Epidermal melanocyte (primary cell): ENCODE data around the gene BIN1.

Experiments
- DNase-seq: peaks from one replicate; pipeline ENCODE4 v3.0.0; 2011; ENCODE audit warnings: low spot score; ENCODE audit not compliant: insufficient read length

BIN1 gene

DNA sequence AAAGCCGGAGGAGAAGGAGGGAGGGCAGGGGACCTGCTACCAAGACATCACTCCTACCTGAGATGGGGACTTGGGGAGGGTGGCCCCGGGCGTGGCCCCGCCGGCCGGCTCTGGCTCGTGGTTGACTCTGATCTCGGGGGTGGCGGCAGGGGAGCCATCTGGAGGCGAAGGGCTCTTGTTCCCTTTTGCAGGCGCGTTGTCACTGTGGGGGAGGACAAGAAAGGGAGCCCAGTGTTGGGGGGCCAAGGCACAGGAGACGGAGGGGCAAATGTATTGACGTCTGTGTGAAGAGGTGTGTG lies 48.1 kb downstream of the BIN1 start:
- DNase-seq = no peak

DNA sequence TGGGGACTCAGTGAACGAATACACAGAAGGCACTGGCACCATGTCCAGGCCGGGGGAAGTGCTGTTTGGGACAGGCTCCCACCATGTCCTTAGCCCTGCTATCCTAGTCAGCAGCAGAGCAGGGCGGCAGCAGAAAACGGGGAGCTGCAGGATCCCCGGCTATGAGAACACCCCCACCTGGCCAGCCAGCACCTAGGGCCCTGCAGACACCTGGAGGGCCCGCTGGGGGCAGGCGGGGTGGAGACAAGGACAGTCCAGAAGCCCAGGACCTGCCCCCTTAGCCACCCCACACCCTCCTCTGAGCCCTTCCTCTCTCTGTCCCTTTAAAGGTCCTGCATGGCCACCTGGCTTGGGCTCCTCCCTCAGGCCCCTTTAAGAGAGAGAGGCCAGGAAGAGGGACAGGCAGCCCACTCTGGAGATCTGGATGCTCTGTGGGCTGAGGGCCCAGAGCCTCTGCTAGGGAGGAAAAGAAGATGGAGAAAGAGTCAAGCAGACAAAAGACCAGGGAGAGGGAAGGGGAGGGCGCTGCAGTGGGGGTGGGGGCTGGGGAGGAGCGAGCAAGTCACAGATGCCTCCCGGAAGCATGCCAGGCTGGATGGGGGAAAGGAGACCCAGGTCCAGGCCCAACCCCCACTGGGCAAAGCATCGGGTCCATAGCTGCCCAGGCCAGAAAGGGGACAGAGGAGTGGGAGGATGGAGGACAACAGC lies 48.6 kb downstream of the BIN1 start:
- no peak for DNase-seq

DNA sequence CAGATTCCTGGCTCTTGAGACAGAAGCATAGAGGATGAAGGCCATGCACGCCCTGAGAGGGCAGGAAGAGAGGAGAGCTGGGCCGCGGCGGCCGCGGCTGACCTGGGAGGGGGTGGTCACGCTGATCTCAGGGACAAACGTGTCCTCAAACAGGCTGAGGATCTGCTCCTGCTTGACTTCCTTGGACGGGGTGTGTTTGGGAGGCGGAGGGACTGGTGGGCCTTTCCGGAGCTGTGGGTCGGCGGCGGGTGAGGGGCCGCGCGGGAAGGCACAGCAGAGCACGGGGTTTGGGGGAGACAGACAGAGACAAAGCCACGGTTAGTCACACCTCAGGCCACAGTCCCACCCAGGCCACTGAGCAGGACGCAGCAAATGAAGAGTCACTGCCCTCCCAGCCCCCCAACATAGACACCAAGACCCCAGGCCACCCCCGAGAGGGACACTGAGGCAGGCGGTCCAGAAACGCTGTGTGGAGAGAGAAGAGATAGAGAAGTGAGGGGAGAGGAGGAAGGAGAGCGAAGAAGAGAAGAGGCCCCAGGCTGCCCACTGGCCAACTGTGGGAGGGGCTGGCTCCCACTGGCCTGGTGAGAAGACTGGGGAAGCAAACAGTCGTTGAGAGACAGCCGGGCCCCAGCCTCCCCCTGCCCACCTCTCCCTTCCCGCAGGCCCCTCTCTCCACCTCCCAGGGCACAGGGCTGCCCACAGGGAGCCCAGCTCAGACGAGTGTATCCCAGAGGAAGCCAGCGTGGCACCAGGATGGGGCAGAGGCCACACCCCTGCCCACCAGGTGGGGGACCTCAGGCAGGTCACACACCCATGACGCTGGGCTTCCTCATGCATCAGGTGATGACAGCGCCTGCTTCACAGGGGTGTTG lies 49.3 kb downstream of the BIN1 start:
- DNase-seq = no peak

DNA sequence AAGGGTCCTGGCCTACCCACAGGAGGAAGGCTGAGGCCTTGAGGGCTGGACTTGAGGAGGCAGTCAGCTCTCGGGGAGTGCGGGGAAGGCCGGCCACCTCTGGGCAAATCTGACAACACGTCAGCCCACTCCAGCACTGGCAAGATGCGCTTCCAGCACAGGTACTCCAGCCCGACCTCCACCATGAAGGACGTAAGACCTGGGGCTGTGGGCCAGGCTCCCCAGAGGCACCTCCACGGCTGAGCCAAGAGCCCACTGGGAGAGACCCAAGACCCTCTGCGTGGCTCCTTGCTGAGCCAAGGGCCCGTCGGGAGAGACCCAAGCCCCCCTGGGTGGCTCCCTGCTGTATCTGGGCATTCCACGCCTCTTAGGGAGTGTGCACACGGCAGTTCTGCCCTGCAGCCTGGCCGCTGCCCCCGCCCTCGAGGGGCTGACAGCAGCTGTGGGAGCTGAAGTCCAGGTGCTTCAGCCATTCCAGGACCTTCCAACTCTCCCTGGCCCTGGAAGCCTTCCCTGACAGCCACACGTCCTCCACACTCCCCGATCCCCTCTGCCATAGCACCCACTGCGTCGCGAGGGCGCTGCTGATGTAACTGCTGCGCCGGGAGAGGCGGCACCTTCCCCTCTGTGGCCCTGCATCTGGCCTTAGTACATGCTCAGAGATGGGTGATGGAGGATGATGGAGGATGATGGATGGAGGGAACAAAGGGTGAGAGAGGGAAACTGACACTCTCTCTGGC lies 50.2 kb downstream of the BIN1 start:
- DNase-seq = no peak

DNA sequence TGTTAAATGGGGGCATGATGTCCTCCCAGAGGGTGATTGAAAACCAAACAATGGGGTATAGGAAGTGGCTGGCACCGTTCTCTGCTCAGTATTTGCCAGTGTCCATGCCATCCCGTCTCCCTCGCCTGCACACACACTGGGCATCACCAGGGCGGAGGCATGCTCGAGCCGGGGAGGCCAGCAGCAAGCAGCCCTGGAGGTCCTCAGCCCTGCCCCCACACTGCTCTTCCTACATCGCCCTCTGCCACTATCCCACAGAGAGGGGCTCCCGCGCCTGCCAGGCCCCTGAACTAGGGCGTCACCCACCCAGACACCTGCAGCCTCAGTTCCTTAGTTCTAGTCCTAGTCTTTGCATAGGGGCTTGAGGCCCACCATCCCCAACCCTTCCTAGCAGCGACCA lies 50.9 kb downstream of the BIN1 start:
- DNase-seq = no peak

DNA sequence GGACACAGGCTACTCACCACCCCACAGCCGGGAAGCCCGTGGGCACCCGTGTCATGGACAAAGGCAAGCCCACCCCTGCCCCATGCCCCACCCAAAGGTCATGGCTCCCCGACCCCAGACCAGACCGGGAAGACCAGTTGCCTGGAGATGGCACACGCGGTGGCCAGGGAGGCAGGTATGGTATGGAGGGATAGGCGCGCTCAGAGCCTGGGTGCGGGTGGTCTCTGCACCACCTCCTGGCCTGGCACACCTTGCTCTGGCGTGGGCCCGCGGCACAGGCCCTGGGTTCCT lies 51.2 kb downstream of the BIN1 start:
- DNase-seq = no peak

DNA sequence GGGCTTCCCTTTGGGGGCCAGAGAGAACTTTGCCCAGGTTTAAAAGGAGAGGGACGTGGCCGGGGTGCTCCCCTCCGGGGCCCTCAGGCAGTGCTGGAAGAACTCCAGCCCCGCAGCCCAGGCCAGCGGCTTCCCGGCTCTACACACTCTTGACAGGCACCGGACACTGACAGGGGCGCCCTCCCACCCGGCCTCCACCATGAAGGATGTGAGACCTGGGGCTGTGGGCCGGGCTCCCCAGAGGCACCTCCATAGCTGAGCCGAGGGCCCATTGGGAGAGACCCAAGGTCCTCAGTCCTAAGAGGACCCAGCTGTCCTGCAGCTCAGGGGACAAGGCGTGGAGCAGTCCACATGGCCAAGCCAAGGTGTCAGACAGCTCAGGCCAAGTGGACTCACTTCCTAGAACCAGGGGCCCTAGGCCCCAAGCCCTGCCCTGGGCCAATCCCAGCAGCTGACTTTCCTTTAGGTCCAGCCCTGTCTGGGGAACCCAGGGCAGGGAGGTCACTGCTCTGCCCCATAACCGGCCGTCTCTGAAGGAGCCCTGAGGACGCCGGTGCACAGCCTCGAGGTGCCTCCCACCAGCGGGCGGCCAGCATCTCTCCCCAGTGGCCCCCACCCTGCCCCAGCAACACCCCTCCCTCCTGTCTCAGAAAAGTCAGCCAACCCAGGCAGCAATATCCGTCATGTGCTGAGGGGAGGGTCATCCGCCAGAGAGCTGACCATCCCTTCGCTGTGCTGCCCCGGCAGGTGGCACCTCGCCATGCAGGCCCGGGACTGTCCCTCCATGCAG lies 51.8 kb downstream of the BIN1 start:
- DNase-seq = no peak

DNA sequence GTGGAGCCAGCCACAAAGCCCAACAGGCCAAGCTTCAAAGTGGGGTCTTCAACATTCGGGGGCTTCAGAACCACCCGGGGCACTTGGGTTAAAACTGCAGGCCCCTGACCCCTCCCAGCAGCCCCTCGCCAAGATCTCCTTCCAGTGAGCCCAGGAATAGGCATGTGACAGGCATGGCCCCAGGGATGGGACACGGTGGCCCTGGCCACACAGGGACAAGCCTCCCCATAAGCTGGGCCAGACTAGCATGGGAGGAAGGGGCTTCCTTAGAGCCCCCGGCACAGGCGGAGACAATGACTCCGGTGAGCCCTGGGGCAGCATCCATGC lies 52.4 kb downstream of the BIN1 start:
- no peak for DNase-seq

DNA sequence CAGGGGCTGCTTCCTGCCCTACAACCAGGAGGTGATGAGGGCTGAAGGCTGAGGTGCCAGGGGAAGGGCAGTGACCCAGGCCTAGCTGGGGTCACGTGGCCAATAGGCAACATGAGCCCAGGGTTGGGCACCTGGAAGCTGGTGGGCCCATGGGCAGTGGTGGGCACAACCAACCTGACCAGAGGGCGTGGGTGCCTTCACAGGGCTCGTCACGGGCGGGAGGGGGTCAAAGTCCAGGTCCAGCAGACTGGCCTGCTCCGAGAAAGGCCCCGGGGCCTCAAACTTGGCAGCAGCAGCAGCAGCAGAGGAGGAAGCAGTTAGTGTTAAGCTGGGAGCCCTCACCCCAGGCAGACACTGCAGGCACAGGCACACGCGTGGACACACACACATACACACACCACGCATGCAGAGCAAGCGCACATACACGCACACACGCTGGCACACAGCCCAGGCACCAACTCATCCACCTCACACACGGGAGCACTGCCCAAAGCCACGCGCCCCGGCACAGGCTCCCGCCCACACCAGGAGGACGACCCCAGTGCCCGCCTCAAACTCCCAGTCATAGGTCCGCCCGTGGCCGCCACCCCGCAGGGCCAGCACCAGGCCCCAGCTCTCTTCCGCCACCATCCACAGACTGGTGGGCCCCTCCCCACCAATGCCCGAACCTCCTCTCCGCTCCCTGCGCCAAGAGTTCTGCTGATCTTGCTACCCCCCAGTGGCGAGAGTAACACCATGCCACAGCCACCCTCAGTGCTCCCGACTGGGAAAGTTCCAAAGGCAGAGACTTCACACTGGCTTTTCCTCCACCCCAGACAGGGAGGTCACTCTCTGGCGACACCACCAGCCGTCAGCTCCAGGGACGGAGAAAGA lies 53.0 kb downstream of the BIN1 start:
- peak; percentile 3 for DNase-seq

DNA sequence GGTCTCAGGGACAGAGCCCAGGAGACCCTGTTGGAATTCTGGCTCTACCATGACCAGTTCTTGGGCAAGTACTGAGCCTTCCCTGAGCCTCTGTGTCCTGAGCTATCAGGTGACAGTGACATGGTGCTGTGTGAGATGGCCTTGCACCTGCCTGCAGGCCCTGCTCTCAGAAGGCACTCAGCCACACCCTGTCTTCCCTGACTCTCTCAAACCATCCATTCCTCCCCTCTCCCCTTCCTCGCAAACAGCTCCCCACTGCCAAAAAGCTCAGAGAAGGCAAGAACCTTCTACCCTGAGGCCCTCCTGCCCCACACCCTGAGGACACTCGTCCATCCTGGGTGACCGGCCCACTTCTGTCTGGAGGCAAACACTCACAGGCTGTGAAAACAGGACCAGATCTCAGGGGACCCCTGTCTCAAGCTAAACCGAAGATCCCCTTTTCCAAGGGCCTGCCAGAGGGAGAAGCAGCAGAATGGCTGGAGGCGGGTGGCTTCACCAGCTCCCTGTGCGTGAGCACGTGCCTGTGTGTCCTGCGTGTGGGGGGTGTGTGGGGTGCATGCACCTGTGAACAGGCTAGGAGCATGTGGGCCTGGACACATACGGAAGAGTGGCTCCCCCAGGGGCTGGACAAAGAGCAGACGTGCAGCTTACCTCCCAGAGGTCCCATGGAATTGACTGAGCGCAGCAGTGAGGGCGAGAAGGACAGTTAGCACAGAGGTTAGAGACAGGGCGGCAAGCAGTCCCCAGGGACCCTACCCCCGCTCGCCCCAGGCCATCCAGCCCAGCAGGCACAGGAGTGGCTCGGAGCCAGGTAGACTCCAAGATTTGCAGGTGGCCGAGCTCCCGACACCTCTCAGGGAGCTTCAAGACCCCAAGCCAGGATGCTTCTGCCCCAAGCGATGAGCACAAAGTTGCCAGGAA lies 53.9 kb downstream of the BIN1 start:
- peak; percentile 5 for DNase-seq

DNA sequence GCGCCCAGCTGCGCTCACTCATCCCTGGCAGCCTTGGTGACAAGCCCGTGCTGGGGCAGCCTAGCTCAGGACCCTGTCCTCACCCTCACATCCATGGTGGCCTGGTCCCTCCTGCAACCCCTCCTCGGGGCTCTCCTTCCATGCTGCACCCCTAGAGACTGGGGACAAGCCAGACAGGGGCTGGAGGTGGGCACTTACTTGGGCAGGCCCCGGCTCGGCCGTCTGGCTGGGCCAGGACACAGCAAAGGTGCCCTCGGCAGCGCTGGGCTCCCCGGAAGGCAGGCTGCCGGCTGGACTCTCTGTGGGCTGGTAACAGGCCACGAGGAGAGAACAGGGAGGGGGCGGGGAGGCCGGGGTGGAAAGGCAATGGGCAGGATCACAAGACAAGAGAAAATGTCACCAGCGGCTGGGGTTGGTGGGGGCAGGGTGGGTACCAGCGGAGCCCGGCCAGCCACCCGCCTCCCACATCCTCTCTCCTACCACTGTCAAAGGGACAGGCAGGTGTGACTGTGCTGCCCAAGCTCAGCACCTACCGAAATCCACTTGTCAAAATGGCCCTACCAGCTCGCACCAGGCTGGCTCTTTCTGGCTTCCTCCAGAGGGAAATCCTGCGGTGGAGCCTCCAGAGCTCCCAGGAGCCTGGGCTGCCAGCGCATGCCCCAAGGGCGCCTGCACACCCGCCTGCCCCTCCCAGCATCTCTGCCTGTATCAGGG lies 54.7 kb downstream of the BIN1 start:
- DNase-seq = no peak

DNA sequence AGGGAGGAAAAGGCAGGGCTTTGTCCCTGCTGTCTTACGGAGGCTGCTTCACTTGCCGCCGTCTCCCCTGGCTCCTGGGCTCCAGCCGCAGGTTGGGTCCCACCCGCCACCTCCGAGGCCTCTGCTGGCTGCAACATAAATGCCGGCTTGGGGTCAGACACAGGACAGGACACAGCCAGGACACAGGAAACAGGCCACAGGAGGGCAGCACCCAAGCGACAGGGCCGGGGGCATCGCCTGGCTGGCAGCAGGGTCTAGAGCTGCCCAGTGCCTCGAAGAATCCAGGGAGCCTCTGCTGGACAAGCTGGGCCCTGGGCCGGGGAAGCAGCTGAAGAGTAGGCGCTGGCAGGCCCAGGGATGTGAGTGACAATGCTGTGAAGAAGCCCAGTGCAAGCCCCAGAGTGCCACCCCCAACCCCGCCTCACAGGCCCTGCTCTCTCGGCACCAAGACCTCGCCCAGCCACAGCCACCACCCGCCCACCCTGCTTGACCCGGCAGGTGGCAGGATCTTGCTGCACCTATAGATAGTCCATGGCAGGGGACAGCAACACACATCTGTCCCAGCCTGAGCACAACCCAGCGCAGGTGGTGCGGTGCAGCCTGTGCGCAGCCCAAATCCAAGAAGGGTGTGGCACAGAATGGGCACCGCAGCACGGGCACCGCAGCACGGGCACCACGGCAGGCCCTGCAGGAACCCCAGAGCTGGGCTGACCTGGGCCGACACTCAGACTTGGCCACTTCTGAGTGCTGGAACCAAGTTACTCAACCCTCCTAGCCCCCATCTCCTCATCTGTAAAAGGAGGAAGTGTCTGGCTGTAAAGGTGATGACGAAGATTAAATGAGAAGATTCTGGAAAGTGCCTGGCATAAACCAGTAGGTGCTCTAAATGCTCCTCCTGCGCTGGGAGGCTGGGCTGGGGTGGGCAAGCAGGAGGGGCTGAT lies 55.6 kb downstream of the BIN1 start:
- DNase-seq = no peak

DNA sequence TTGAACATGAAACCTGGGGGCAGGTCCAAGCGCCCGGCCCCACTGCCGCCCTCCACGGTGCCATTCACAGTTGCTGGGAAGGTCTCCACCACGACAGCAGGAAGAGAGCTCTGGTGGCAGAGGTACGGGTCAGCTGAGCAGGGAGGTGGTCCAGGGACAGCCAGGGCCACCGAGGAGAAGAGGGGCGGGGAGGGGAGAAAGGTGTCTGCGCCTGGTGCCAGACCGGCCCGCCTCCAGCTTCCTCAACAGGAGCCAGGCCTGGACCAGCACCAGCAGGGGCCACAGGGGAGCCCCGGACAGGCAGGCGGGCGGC lies 56.2 kb downstream of the BIN1 start:
- no peak for DNase-seq

DNA sequence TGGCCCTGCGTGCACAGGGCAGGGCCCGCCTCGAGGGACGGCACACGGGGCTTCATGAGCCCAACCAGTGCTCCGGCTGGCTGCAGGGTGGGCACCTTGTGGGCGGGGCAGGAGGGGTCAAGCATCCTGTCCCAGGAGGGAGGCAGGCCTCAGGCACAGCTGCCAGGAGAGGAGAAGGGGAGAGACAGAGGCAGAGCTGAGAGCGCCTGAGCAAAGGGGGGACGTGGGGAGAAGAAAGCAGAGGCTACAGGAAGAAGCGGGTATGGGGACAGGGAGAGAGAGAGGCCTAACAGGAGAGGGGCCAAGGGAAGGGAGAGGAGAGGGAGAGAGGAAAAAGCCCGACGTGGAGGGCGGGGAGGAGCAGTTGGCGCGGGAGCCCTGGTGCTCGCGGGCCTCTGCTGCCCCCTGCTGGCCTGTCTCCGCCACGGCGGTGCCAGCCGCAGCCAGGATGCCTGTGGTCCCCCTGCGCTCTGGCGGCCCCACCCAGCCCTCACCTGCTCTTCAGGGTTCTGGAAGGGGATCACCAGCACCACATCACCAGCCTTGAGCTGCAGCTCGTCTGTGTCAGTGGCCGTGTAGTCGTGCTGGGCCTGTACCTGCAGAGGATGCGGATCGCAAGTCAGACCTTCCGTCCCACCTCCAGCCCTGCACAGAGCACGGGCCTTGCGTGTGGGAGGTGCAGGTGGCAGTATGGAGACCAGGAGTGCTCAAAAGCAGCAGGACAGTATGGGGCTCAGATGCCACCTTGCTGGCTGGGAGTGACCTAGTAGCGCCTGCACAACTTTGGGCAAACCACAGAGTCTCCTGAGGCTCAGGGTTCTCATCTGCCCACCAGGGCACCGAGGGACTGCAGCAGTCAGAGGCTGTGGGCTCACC lies 56.8 kb downstream of the BIN1 start:
- DNase-seq = peak; percentile 92

DNA sequence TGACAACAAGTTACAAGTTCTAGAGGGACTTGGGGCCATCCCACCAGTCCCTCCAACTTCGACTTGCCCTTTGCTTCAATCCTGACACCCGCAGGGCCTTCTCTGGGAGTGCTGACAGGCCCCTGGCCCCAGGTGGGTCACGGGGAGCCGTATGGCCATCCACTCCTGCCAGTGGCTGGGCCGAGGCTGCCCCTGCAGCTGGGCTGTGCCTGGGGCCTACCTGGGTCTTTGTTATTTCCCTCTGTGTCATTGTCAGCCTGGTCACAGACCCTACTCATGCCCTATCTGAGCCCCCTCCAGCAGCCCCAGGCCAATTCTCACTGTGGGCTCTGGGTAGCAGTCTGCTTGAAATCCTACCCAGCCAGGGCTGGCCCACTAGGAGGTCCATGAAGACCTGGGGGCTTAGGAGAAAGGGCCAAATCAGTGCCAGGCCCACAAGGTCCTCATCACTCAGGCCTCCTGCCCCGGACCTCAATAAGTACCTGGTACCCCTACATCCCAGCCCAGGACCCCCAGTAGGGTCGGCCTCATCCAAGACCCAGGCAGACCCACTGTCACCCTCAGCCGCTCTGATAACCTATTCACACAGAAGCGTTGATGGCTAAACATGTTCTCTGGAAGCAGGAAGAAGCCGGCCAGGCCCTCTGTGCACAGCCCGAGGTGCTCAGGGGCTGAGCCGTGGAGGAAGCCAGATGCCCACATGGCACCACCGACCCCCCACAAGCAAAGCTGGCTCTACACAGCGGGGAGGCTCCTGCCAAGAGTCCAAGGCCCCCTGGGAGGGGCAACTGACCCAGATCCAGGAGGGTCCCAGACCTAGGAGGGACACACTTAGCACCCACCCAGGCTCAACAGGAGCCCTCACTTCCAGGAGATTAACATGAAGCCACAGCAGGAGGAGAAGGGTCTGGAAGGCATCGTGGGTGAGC lies 57.7 kb downstream of the BIN1 start:
- no peak for DNase-seq

DNA sequence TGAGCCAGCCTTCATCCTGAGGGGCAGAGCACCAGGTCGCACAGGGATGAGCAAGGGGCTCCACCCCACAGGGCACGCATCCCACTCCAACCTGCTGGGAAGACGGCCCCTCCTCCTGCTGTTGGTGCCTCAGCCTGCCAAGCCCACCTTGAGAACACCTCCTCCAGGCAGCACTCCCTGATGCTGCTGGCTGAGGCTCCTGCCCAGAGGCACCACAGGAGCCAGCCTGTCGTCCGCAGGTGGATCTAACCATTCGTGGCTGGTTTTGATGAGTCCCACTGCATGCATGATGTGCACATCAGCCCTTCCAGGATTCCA lies 58.4 kb downstream of the BIN1 start:
- DNase-seq = no peak
